Coronary artery (tissue), 2 donors: Measurements from ENCODE around the gene RNF222.

Source experiments
- DNase-seq: peaks from one replicate; pipeline ENCODE4 v3.0.0-alpha.2; 2017; ENCODE audit warnings: low spot score
- H3K27ac ChIP-seq, 2 donors: fragments of 200-600 bp; sonication (generic); one replicate each; pipeline ENCODE4 v1.5.1; 2016 to 2019
- H3K4me3 ChIP-seq: fragments of 200-600 bp; sonication (generic); 2 replicates; pipeline ENCODE4 v1.5.1; 2016; ENCODE audit warnings: mild to moderate bottlenecking, moderate library complexity
- CTCF ChIP-seq: fragments of 200-600 bp; sonication (generic); IDR thresholded peaks from one replicate; pipeline ENCODE4 v1.5.1; 2019; ENCODE audit warnings: antibody characterized with exemption

RNF222 gene

DNA sequence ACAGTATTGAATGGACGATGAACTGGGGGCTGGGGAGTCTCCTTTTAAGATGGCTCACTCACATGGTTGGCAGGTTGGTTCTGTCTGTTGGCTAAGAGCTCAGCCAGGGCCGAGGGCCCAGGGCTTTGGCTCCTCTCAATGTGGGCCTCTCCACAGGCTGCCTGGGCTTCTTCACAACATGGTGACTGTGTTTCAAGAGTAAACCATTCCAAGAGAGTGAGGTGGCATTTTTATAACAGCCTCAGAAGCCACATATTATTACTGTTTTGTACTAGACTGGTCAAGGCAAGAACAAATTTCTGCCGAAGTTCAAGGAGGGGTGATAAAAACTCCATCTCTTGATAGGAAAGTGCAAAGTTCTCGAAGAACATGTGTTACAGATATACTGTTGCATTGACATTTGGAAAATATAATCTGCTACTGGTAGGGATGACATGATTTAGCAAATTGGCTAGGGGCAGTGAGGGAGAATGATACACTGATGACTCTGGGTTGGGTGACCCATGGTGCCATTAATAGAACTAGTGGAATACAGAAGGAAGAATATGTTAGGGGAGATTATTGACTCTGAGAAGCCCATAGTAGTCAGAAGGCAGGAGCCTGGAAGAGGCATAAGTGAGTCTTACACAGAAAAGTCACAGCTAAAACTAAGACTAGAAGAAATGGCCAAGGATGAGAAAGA, 34.8 kb downstream of the RNF222 start:
- Histone ChIP-seq H3K27ac (no peak overlapping the region), H3K4me3 (no peak overlapping the region)
- TF ChIP-seq CTCF = no peak
- DNase-seq = no peak

DNA sequence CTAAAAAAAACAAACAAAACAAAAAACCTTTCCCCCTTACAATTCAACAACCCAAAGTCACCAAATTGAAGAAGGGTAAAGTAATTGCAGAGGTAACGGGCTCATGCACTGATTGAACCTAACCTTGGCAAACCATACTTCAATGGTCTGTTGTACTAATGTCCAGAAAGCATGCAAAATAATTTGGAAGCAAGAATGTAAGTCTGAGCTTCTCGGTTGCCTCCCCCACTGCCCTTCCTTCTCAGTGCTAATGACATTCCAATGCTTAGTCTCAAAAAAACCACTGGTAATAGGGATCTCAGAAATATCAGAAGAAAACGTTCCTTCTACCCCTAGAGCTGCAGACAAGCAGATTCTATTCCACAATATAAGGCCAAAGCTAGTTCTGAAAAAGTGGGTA, 36.9 kb downstream of the RNF222 start:
- H3K4me3 ChIP-seq = no peak overlapping the region
- H3K27ac ChIP-seq = no peak overlapping the region
- DNase-seq = no peak
- TF ChIP-seq CTCF = no peak

DNA sequence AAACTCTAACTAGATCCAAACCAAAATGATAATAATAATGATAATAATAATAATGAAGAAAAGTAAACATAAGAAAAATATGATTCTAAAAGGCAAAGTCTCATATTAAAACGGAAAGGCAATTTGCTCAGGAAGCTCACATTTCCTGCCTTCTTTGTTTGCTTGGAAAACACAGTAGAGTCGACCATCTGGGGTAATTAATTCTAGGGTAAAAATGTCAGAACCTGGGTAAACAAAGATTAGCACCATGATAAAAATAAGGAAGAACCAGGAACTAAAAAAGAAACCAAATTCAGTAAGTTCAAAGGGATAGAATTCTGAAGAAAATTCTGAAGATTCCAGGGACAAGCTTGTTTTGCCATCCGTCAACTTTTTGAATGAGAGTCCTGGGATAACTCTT, 37.4 kb downstream of the RNF222 start:
- DNase-seq = no peak
- TF ChIP-seq CTCF = no peak
- Histone ChIP-seq H3K4me3 (no peak overlapping the region), H3K27ac (no peak overlapping the region)

GRCh38 chr17:8359769-8360168, 37.9 kb downstream of the RNF222 start:
- no peak for DNase-seq
- TF ChIP-seq CTCF = no peak
- Histone ChIP-seq H3K4me3 (no peak overlapping the region), H3K27ac (peak overlapping the region in 1 of 2 donors; percentile 54)

GRCh38 chr17:8357910-8358309, 39.7 kb downstream of the RNF222 start:
- TF ChIP-seq CTCF = no peak
- H3K27ac ChIP-seq = no peak overlapping the region
- DNase-seq = no peak

GRCh38 chr17:8354236-8354635, 43.4 kb downstream of the RNF222 start:
- TF ChIP-seq CTCF = no peak
- Histone ChIP-seq H3K27ac (no peak overlapping the region), H3K4me3 (no peak overlapping the region)
- no peak for DNase-seq

More at GRCh38 chr17:8357910-8358309, 39.7 kb downstream of the RNF222 start:
- no peak overlapping the region for H3K4me3 ChIP-seq

DNA sequence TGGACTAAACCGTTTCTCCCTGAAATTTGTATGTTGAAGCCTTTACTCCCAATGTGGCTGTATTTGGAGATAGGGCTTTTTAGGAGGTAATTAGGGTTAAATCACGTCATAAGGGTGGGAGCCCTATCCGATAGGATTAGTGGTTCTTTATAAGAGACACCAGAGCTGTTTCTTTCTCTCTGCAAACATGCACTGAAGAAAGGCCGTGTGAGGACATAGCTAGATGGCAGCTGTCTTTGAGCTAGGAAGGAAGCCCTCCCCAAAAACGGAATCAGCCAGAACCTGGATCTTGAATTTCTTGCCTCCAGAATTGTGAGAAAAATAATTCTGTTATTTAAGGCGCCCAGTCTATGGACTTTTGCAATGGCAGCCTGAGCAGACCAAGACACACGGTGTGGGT, 43.9 kb downstream of the RNF222 start:
- no peak overlapping the region for H3K27ac ChIP-seq
- H3K4me3 ChIP-seq = no peak overlapping the region
- no peak for DNase-seq
- no peak for TF ChIP-seq CTCF
